Activated CD4-positive, alpha-beta T cell treated with anti-CD3 and anti-CD28 coated beads for 36 hours (primary cell): ENCODE results near the gene ZNF746. TPM values are rescaled to one million over a fixed set of nuclear protein-coding genes. Genes with fewer than 3 reads are reported as not detected.

Source experiments
- ATAC-seq: fragments of 200-7000 bp; cut with Tn5 transposase; one replicate; pipeline ENCODE4 v1.10.0; 2021; ENCODE audit warnings: mild to moderate bottlenecking, moderate library complexity
- CTCF ChIA-PET: fragments of 350-600 bp; sonication (Branson Sonifier 250); formaldehyde crosslinking; loops from one replicate; lab custom pipeline; 2021; ENCODE audit warnings: antibody characterized with exemption; lab: Charles Lee
- POLR2A ChIA-PET: fragments of 350-600 bp; sonication (Branson Sonifier 250); formaldehyde crosslinking; loops from one replicate; lab custom pipeline; 2021; ENCODE audit warnings: antibody characterized with exemption, inconsistent platforms; lab: Charles Lee
- DNase-seq: peaks from one replicate; pipeline ENCODE4 v3.0.0-alpha.2; 2020
- H3K27ac Mint-ChIP-seq: one replicate; pipeline ENCODE4 v1.8.0; 2021; ENCODE audit warnings: mixed read lengths
- H3K27me3 Mint-ChIP-seq: one replicate; pipeline ENCODE4 v1.8.0; 2021; ENCODE audit warnings: mixed read lengths
- H3K36me3 Mint-ChIP-seq: one replicate; pipeline ENCODE4 v1.8.0; 2021; ENCODE audit warnings: low read depth, mixed read lengths
- H3K4me1 Mint-ChIP-seq: one replicate; pipeline ENCODE4 v1.8.0; 2021; ENCODE audit warnings: mixed read lengths
- H3K4me3 Mint-ChIP-seq: one replicate; pipeline ENCODE4 v1.8.0; 2021; ENCODE audit warnings: mild to moderate bottlenecking, moderate library complexity, mixed read lengths
- H3K9me3 Mint-ChIP-seq: one replicate; pipeline ENCODE4 v1.8.0; 2021; ENCODE audit warnings: low read depth, mixed read lengths
- intact Hi-C, 2 experiments: fragments of 100-400 bp; cut with DNase I in 1 of 2; cut with micrococcal nuclease in 1 of 2; formaldehyde crosslinking; loops; one replicate each; pipeline versions ENCODE4 v1.14.2 to v1.15.1; 2022 to 2024; cut with DNase I, micrococcal nuclease
- total RNA-seq, 2 experiments: library from RNA; stranded (reverse); gene quantifications; one replicate each; pipeline ENCODE4 v1.2.3, GENCODE V29; 2021

ZNF746 gene
- total RNA-seq, 2 experiments from 2014 or later = 14.2 to 15.2 TPM

- intact Hi-C loops = no loop called here
- H3K36me3 Mint-ChIP-seq = peaks cover 25% of the 10 kb centered on the region
- ATAC-seq (no peak), DNase-seq (no peak)
- H3K27me3 Mint-ChIP-seq = no peaks in the 10 kb centered on the region
- peaks cover 13% of the 10 kb centered on the region for H3K4me1 Mint-ChIP-seq
- H3K27ac Mint-ChIP-seq = no peak overlapping the region
- POLR2A ChIA-PET = no interaction called here
- no peaks in the 10 kb centered on the region for H3K9me3 Mint-ChIP-seq
- CTCF ChIA-PET = interaction anchor here (1.1 to 1.7 kb wide), 2 partner anchors 10 to 14 kb away, joined by 3 to 7 read pairs; no protein-coding TSS in a partner anchor
- H3K4me3 Mint-ChIP-seq = no peak overlapping the region
Measured at GRCh38 chr7:149444287-149444686, 53.3 kb downstream of the ZNF746 start.

- Mint-ChIP-seq H3K27ac (no peak overlapping the region), H3K9me3 (no peaks in the 10 kb centered on the region), H3K36me3 (peaks cover 27% of the 10 kb centered on the region), H3K27me3 (no peaks in the 10 kb centered on the region), H3K4me1 (peaks cover 13% of the 10 kb centered on the region), H3K4me3 (no peak overlapping the region)
- ChIA-PET CTCF (interaction anchor here (1.0 kb wide), 1 partner anchor 20 kb away, joined by 5 read pairs; no protein-coding TSS in a partner anchor), POLR2A (no interaction called here)
- intact Hi-C loops = no loop called here
- DNase-seq (no peak), ATAC-seq (no peak)
Measured at GRCh38 chr7:149443523-149443922, 54.1 kb downstream of the ZNF746 start.

- DNase-seq (no peak), ATAC-seq (no peak)
- Mint-ChIP-seq H3K36me3 (peaks cover 27% of the 10 kb centered on the region), H3K4me1 (peaks cover 13% of the 10 kb centered on the region), H3K27ac (no peak overlapping the region), H3K27me3 (no peaks in the 10 kb centered on the region), H3K4me3 (no peak overlapping the region), H3K9me3 (no peaks in the 10 kb centered on the region)
- ChIA-PET CTCF (interaction anchor here (0.6 to 1.0 kb wide), 2 partner anchors 20 to 170 kb away, joined by 3 to 5 read pairs; no protein-coding TSS in a partner anchor), POLR2A (no interaction called here)
- intact Hi-C loops = no loop called here
Measured at GRCh38 chr7:149442924-149443323, 54.7 kb downstream of the ZNF746 start.

DNA sequence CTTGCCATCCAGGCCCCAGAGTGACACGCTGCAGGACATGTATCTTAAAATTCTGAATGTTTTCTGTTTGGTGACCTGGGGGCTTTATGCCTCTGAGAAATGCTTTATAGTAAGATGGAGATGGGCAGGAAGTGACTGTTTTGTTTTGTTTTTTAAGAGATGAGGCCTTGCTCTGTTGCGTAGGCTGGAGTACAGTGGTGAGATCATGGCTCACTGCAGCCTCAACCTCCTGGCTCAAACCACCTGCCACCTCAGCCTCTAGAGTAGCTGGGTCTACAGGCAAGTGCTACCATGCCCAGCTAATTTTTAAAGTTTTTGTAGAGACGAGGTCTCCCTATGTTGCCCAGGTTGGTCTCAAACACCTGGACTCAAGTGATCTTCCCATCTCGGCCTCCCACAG is 57.4 kb downstream of the ZNF746 start:
- Mint-ChIP-seq H3K36me3 (peaks cover 23% of the 10 kb centered on the region), H3K9me3 (no peaks in the 10 kb centered on the region), H3K4me3 (no peak overlapping the region), H3K4me1 (peaks cover 13% of the 10 kb centered on the region), H3K27me3 (no peaks in the 10 kb centered on the region), H3K27ac (peak overlapping the region; percentile 11)
- ChIA-PET CTCF (interaction anchor here (0.8 to 1.5 kb wide), 3 partner anchors 12 to 33 kb away, joined by 3 to 6 read pairs (median 4); no protein-coding TSS in a partner anchor), POLR2A (no interaction called here)
- peak; percentile 79 for ATAC-seq
- intact Hi-C loops = no loop called here
- DNase-seq = peak; percentile 43

GRCh38 chr7:149436358-149436757 is 61.3 kb downstream of the ZNF746 start:
- ChIA-PET CTCF (interaction anchor here (1.0 to 1.1 kb wide), 2 partner anchors 24 to 159 kb away, joined by 3 to 4 read pairs; partner anchors contain the start of gene ZNF777), POLR2A (no interaction called here)
- DNase-seq (no peak), ATAC-seq (no peak)
- H3K4me1 Mint-ChIP-seq = peaks cover 13% of the 10 kb centered on the region
- H3K4me3 Mint-ChIP-seq = no peak overlapping the region
- no peak overlapping the region for H3K27ac Mint-ChIP-seq
- H3K9me3 Mint-ChIP-seq = no peaks in the 10 kb centered on the region
- intact Hi-C loops = no loop called here
- peaks cover 44% of the 10 kb centered on the region for H3K36me3 Mint-ChIP-seq
- H3K27me3 Mint-ChIP-seq = no peaks in the 10 kb centered on the region

GRCh38 chr7:149433124-149433523 is 64.5 kb downstream of the ZNF746 start:
- H3K4me1 Mint-ChIP-seq = peaks cover 4% of the 10 kb centered on the region
- ATAC-seq (no peak), DNase-seq (no peak)
- ChIA-PET CTCF (interaction anchor here (0.6 kb wide), 1 partner anchor 229 kb away, joined by 3 read pairs; no protein-coding TSS in a partner anchor), POLR2A (no interaction called here)
- intact Hi-C loops = no loop called here
- H3K27ac Mint-ChIP-seq = no peak overlapping the region
- no peaks in the 10 kb centered on the region for H3K27me3 Mint-ChIP-seq
- H3K9me3 Mint-ChIP-seq = no peaks in the 10 kb centered on the region
- H3K36me3 Mint-ChIP-seq = peaks cover 53% of the 10 kb centered on the region
- H3K4me3 Mint-ChIP-seq = no peak overlapping the region

- no peak overlapping the region for H3K4me3 Mint-ChIP-seq
- peaks cover 4% of the 10 kb centered on the region for H3K4me1 Mint-ChIP-seq
- peaks cover 49% of the 10 kb centered on the region for H3K36me3 Mint-ChIP-seq
- no peak overlapping the region for H3K27ac Mint-ChIP-seq
- ChIA-PET CTCF (interaction anchor here (1.3 kb wide), 1 partner anchor 9 kb away, joined by 3 read pairs; no protein-coding TSS in a partner anchor), POLR2A (no interaction called here)
- no peaks in the 10 kb centered on the region for H3K27me3 Mint-ChIP-seq
- intact Hi-C loops = no loop called here
- H3K9me3 Mint-ChIP-seq = no peaks in the 10 kb centered on the region
- no peak for DNase-seq
- ATAC-seq = no peak
Measured at GRCh38 chr7:149432121-149432691, 65.4 kb downstream of the ZNF746 start.

- no peak overlapping the region for H3K4me3 Mint-ChIP-seq
- H3K27me3 Mint-ChIP-seq = no peaks in the 10 kb centered on the region
- no peak for ATAC-seq
- no peaks in the 10 kb centered on the region for H3K9me3 Mint-ChIP-seq
- peaks cover 4% of the 10 kb centered on the region for H3K4me1 Mint-ChIP-seq
- no peak overlapping the region for H3K27ac Mint-ChIP-seq
- DNase-seq = no peak
- CTCF ChIA-PET = interaction anchor here (1.3 kb wide), 1 partner anchor 8 kb away, joined by 3 read pairs; no protein-coding TSS in a partner anchor
- intact Hi-C loops = no loop called here
- POLR2A ChIA-PET = no interaction called here
- H3K36me3 Mint-ChIP-seq = peaks cover 48% of the 10 kb centered on the region
Measured at GRCh38 chr7:149431486-149432120, 66.0 kb downstream of the ZNF746 start.

DNA sequence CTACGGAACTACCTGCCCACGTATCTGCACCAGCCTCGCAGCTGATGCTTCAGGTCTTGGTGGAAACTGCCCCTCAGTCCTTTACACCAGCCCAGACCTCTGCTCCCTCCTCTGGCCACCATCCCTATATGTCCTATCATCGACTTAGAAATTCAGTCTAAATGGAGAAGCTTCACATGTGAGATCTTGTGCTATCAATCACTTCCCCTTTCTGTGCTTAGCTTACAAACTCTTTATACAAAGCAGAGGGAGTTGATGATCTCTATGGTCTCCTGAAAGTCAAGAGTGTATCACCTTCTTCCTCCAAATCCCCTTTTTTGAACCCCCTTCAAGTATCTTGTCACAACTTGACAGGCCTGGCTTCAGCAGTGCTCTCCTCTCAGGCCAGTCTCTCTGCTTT is 67.4 kb downstream of the ZNF746 start:
- H3K9me3 Mint-ChIP-seq = no peaks in the 10 kb centered on the region
- H3K4me3 Mint-ChIP-seq = no peak overlapping the region
- no peak for ATAC-seq
- ChIA-PET CTCF (interaction anchor here (0.6 to 1.2 kb wide), 5 partner anchors 11 to 364 kb away, joined by 3 to 4 read pairs (median 3); no protein-coding TSS in a partner anchor), POLR2A (interaction anchor here (1.6 kb wide), 1 partner anchor 30 kb away, joined by 3 read pairs; the partner anchor contains the start of gene ZNF777)
- intact Hi-C loops = no loop called here
- H3K4me1 Mint-ChIP-seq = peaks cover 4% of the 10 kb centered on the region
- peaks cover 48% of the 10 kb centered on the region for H3K36me3 Mint-ChIP-seq
- no peak for DNase-seq
- no peaks in the 10 kb centered on the region for H3K27me3 Mint-ChIP-seq
- H3K27ac Mint-ChIP-seq = no peak overlapping the region

DNA sequence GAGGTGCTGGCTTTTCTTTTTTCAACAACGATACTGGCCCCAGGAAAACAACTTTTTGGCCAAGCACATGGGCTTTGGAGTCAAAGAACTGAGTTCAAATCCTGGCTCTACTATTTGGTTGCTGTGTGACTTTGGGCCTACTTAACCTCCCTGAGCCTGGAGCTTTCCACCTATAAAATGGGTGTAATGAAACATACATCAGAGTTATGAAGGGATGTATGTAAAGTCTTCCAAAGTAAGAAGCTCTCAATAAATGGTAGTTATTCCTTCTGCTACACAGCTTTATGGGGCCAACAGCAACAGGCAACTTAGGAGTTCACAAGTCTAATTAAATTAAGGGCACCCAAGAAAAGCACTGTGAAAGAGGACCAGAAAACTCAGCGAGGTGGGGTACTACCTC is 69.7 kb downstream of the ZNF746 start:
- H3K9me3 Mint-ChIP-seq = no peaks in the 10 kb centered on the region
- no peak overlapping the region for H3K27ac Mint-ChIP-seq
- no peak overlapping the region for H3K4me3 Mint-ChIP-seq
- no peak for ATAC-seq
- DNase-seq = no peak
- CTCF ChIA-PET = interaction anchor here (0.7 to 0.8 kb wide), 2 partner anchors 9 to 14 kb away, joined by 4 read pairs; no protein-coding TSS in a partner anchor
- no peaks in the 10 kb centered on the region for H3K27me3 Mint-ChIP-seq
- peaks cover 30% of the 10 kb centered on the region for H3K36me3 Mint-ChIP-seq
- POLR2A ChIA-PET = no interaction called here
- H3K4me1 Mint-ChIP-seq = peaks cover 9% of the 10 kb centered on the region
- intact Hi-C loops = no loop called here

- no peak for ATAC-seq
- POLR2A ChIA-PET = no interaction called here
- intact Hi-C loops = no loop called here
Measured at GRCh38 chr7:149427096-149427680, 70.4 kb downstream of the ZNF746 start.

More at GRCh38 chr7:149427096-149427680, 70.4 kb downstream of the ZNF746 start:
- H3K27me3 Mint-ChIP-seq = no peaks in the 10 kb centered on the region
- H3K4me3 Mint-ChIP-seq = no peak overlapping the region
- no peak overlapping the region for H3K27ac Mint-ChIP-seq
- H3K36me3 Mint-ChIP-seq = peaks cover 24% of the 10 kb centered on the region
- no peaks in the 10 kb centered on the region for H3K9me3 Mint-ChIP-seq
- CTCF ChIA-PET = interaction anchor here (0.6 to 0.9 kb wide), 3 partner anchors 15 to 198 kb away, joined by 3 to 4 read pairs (median 3); no protein-coding TSS in a partner anchor
- no peak for DNase-seq
- H3K4me1 Mint-ChIP-seq = peaks cover 9% of the 10 kb centered on the region
